SJSA1 (cell line): ENCODE results near the gene OR2AJ1. TPM values are rescaled to one million over a fixed set of nuclear protein-coding genes. Genes with fewer than 3 reads are reported as not detected.

ENCODE experiments used
- total RNA-seq: library from RNA; depleted of rRNA; stranded (reverse); fragments of >200 nt; shearing (Covaris generic); gene quantifications from 2 replicates; pipeline ENCODE4 v1.2.3, GENCODE V29; 2014; rRNA removed

OR2AJ1 gene
- total RNA-seq, 1 experiment from 2014 or later: not detected

Other genes with a start within 250 kb of the OR2AJ1 start
- gene OR13G1, start 245.2 kb upstream of the OR2AJ1 start, total RNA-seq: not detected in 2 replicates
- not detected in 2 replicates for gene OR6F1, start 208.2 kb upstream of the OR2AJ1 start, total RNA-seq
- gene OR14K1, start 186.3 kb upstream of the OR2AJ1 start, total RNA-seq: not detected in 2 replicates
- gene OR14A2, start 176.7 kb upstream of the OR2AJ1 start, total RNA-seq: not detected in 2 replicates
- gene OR1C1, start 164.3 kb upstream of the OR2AJ1 start, total RNA-seq: not detected in 2 replicates
- not detected in 2 replicates for gene OR14A16, start 100.8 kb upstream of the OR2AJ1 start, total RNA-seq
- not detected in 2 replicates for gene OR11L1, start 83.0 kb upstream of the OR2AJ1 start, total RNA-seq
- gene TRIM58, start 67.7 kb upstream of the OR2AJ1 start, total RNA-seq: not detected in 2 replicates
- gene OR2W3, start 29.3 kb upstream of the OR2AJ1 start, total RNA-seq: not detected in 2 replicates
- gene OR2T8, start 4.6 kb upstream of the OR2AJ1 start, total RNA-seq: not detected in 2 replicates
- gene OR2L8, start 24.0 kb downstream of the OR2AJ1 start, total RNA-seq: not detected in 2 replicates
- gene OR2AK2, start 40.3 kb downstream of the OR2AJ1 start, total RNA-seq: not detected in 2 replicates
- gene OR2L5, start 88.8 kb downstream of the OR2AJ1 start, total RNA-seq: not detected in 2 replicates
- gene OR2L2, start 105.2 kb downstream of the OR2AJ1 start, total RNA-seq: not detected in 2 replicates
- gene OR2L3, start 121.9 kb downstream of the OR2AJ1 start, total RNA-seq: not detected in 2 replicates
- not detected in 2 replicates for gene OR2L13, start 170.3 kb downstream of the OR2AJ1 start, total RNA-seq
- gene OR2M5, start 220.3 kb downstream of the OR2AJ1 start, total RNA-seq: not detected in 2 replicates
- not detected in 2 replicates for gene OR2M2, start 249.9 kb downstream of the OR2AJ1 start, total RNA-seq